NOMO-1 treated with DMSO at 0.1 percent for 48 hours (cell line): ENCODE measurements around the gene CEP78.

Experiments
- DNase-seq: peaks from one replicate; lab custom pipeline; 2025; ENCODE audit not compliant: unreplicated experiment; lab: John Stamatoyannopoulos, UW

The CEP78 gene

DNA sequence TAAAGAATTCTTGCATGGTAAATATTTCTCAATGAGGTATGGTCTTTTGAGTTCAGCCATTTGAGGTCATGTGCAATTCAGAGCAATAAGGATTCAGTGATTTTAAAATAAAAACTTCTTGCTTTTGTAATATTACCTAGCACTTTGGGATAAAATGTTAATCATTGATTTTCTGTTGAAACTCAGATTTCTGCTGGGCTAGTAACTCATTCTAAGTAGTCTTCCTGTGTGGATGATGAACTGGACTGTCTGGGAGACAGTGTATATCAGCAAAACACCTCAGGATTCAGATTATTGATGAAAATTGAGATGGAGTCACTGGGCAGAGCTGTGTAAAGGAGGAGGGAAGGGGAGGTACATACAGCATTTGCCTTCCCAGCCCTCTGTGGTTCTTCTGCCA, 50.2 kb downstream of the CEP78 start:
- no peak for DNase-seq

DNA sequence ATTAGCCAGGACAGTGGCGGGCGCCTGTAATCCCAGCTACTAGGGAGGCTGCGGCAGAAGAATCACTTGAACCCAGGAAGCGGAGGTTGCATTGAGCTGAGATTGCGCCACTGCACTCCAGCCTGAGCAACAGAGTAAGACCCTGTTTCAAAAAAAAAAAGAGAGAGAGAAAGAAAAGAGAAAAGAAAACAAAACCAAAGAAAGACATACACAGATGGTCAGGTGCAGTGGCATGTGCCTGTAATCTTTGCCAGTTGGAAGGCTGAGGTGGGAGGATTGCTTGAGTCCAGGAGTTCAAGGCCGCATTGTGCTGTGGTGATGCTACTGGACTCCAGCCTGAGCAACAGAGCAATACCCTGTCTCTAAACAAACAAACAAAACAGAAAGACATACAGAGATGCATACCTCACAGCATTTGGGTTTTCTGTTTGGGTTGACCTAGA, 51.1 kb downstream of the CEP78 start:
- no peak for DNase-seq

DNA sequence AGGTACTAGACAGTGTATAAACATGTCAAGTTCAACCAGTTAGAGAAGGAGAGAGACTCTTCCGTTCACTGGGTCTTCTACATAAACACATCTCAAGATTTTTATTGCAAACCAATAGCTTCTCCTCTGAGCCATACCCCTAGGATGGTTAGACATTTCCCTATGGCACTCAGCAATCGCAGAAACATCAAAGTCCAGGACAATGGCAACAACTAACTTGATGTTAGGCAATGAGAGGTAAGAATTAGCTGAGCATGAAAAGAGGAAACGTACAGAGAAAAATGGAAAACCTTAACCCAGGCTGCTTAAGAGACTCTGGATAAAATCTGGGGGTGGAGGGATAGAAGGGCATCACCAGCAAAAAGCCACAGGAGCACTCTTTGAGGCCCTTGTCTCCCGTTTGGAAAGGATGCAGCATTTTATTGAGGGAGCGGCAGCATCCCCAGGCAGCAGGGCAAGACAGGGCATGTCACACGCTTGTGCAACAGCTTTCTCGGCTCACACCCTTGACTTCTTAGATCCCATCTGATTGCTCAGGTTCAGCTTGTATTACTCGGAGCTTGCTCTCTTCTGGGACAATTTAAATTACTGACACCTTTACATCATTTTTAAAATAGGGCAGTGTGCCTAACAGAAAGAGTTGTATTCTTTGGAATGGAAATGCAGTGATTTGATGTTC, 52.5 kb downstream of the CEP78 start:
- DNase-seq, result peak; percentile 15

DNA sequence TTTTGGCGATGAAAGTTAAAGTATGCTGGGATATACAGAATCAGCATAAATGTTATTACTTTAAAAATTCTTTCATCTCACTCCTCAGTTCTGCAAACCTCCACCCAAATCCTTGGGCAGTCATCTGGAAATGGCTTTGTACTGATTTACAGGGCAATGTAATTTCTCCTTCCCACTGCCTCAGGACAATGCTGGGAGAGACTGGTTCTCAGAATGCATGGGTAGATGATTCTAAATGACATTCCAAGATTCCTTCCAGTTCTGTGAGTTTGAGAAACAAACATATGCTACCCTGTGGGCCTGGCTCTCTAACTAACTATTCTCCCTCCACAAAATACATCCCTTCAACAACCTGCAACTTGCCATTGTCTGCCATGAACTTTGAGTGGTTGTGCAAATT, 53.6 kb downstream of the CEP78 start:
- DNase-seq, result no peak

DNA sequence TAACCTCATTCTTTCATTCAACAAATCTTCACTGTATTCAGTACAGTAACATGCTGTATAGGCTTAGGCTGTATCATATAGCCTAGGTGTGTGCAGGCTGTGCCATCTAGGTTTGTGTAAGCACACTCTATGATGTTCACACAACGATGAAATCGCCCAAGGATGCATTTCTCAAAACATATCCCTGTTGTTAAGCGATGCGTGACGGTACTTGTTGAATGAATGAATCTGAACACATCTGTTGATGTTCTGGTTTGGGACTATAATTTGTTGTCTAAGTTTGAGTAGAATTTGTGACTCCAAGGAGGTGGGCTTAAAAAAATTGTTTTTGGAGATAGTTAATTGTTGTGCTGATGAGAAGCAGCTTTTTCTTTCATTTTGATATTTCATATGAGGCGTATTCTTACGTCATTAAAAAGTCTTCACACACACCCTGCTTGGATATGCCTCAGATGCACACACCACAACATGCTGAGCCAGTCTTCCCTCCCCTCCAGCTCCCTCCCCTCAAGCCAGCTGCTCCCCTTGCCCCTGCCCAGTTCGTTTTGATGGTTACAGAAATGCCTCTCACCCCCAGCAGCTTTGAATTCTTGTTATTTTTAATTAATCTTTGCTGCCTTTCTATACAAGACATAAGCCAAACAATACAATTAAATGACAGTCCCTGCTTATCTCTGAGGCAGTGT, 55.5 kb downstream of the CEP78 start:
- DNase-seq, result no peak

DNA sequence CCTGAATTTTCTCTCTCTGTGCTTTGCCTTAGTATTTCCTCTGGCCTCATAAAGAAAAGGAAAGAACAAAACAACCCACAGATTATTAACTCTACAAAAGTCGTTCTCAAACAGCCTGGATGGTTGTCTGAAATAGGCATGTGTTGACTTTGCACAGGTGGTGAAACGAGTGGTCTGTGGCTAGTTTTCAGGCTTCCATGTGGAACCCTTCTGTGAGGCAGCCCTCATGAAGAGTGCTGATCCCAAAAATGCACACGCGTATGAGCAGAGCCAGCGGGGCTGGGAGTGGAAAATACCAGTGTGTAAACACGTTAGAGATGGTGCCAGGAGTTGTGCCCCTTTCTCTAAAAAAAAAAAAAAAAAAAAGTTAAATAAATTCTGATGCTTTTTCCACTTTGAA, 56.2 kb downstream of the CEP78 start:
- no peak for DNase-seq

DNA sequence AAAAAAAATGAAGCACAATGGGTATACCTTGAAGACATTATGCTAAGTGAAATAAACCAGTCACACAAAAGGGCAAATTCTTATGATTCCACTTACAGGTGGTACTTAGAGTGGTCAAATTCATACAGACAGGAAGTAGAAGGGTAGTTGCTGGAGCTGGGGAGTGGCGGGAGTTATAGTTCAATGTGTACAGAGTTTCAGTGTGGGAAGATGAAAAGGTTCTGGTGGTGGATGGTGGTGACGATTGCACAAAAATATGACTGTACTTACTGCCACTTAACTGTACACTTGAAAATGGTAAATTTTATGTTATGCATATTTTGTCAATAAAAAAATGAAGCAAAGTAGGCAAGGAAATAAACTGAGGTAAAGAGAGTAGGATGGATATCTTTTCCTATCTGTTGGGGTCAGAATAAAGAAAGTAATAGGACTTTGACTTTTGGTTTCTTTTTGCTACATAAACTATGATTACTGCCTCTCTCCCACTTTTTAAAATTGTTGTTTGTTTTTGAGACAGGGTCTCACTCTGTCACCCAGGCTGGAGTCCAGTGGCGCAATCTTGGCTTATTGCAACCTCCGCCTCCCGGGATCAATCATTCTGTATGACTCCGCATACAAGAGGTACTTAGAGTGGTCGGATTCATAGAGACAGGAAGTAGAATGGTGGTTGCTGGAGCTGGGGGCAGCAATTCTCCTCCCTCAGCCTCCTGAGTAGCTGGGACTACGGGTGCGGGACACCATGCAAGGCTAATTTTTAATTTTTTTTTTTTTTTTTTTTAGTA, 57.0 kb downstream of the CEP78 start:
- peak; percentile 2 for DNase-seq

DNA sequence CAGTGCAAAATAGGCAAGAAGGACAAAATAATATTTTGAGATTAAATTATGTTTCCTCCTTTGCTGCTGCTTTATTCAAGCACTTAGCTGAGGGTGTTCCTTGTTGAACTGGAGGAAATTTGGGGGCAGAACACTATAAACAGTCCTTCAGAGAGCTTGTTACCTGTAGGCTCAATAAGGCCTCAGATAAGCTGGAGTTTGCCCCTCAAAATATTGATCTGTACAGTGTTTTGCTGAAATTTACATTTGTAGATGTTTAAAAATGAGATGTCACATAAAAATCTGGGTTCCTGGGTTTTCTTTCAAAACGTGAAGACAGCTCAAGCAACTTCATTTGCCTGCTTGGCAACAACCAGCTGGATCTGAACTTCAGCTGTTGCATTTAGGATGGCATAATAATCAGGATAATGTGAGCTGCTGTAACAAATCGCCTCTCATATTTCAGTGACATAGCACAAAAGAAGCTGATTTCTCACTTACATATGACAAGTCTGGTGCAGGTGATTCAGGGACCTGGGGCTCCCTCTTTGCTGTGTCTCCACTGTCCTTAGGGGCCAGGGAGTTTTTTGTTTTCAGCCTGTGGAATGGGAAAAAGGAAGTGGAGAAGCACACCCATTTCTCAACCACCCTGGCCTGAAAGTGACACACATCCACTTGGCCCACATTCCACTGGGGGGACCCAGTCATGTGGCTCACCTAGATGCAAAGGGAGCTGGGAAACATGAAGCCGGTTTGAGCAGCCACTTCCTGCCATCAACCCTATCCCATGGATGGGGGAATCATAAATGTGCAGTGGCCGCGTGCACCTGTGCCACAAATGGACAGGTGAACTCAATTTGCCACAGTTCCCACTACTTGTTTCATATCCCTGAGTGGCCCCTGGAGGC, 58.7 kb downstream of the CEP78 start:
- no peak for DNase-seq

DNA sequence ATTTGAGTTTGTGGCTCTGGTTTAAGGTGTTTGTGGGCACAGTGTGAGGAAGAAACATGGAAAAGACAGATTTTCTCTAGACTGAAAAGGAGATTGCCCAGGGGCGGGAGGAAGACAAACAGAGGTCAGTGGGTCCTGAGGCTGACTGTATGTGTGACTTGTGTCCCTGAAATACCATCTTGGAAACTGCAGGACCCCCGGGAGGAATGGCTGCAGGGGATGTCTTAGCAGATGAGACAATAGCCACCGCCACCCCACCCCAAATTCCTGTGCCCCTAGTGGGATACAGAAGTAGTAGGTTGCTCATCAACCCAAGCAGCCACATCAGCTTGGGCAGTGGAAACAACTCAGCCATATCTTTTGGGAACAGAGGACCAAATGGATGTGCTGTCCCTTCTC, 59.3 kb downstream of the CEP78 start:
- no peak for DNase-seq

DNA sequence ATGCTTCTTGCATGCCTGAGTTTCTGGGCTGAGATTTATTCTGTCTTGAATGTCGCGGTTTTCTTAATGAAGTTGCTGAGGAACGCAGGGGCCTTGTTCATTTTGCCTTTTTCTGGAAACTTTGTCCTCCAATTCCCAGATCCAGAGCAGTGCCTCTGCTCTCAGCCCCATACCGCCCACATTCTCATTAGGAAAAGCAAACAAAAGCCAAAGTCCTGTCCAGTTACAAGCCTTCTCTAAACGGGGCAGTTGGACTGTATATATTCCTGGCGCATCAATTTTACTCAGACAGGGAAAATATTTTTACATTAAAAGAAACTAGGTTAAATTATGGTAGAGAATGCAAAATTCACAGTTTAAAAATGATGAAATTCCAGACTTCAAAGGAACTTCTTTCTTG, 59.9 kb downstream of the CEP78 start:
- DNase-seq, result no peak

DNA sequence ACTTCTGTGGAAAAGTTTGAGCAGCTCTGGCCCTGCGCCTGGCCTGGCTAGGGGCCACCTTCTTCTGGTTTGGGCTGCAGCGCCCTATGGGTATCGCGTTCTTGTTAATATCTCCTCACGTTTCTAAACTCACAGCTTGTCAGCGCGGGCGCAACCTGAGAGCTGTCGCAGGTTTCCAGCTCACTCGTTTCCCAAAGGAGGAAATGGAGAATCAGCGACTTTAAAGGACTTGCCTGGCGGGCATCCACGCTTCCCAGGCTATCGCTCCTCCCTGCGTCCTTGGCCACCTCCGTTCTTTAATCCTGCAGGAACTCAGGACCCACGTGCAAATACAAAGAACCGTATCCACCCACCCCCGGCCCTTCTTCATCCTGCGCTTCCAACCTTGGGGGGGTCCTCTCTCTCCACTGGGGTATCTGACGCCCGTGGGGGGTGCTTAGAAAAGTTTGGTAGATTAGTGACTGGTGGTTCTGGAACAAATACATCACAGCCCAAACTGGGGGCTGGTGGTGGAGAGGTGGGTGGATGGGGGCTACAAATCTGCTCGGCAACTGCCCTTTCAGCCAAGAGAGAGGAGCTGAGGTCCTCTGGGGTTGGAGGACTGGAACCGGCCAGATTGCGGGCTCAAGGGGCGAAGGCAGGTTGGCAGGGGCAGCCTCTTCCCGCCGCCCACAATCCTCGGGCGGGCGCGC, 60.5 kb downstream of the CEP78 start:
- no peak for DNase-seq

DNA sequence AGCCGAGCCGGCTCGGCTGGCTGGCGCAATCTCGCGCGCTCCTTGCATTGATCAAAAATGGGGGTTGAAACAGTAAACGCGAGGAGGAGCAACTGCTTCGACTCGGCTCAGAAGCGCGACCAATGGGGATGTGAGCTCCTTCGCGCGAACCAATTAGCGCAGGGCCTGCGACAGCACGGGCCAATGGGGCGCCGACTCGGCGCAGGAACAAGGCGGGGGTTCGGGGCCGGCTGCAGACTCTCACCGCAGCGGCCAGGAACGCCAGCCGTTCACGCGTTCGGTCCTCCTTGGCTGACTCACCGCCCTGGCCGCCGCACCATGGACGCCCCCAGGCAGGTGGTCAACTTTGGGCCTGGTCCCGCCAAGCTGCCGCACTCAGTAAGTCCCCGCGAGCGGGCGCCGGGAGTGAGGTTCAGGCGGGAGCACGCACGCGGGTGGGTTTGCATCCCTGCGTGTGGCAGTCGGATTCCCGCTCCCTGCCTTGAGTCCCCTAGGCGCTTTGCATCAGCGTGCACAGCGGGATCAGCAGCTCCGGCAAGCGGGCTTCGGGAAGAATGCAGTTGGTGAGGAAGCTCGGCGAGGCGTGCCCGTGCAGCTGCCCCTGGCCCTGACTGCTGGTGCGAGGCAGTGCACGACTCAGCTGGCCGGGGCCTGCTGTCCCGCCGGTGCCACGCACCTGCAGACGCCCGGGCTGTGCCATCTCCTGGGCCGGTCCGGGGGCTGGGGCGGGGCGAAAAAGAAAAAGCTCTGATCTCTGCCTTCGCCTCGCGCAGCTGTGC, 61.2 kb downstream of the CEP78 start, which contains the start of gene PSAT1:
PSAT1 (plus strand) TSS at position 233 of the 779 bp plus-strand sequence; CDS start at position 319, 86 bp downstream.
- peak; percentile 70 for DNase-seq

DNA sequence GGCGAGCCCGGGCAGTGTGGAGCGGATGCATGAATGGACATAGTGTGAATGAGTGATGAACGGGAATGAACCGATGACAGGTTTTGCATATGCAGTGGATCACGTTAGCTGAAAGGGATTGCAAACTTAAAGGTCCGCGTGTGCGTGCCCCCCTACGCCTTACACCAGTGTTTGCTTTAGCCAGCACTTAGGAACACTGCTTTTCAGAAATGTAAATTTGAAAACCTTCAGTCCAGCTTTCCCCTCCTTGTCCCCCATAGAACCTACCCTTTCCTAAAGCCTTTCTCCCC, 61.7 kb downstream of the CEP78 start:
- DNase-seq, result no peak

DNA sequence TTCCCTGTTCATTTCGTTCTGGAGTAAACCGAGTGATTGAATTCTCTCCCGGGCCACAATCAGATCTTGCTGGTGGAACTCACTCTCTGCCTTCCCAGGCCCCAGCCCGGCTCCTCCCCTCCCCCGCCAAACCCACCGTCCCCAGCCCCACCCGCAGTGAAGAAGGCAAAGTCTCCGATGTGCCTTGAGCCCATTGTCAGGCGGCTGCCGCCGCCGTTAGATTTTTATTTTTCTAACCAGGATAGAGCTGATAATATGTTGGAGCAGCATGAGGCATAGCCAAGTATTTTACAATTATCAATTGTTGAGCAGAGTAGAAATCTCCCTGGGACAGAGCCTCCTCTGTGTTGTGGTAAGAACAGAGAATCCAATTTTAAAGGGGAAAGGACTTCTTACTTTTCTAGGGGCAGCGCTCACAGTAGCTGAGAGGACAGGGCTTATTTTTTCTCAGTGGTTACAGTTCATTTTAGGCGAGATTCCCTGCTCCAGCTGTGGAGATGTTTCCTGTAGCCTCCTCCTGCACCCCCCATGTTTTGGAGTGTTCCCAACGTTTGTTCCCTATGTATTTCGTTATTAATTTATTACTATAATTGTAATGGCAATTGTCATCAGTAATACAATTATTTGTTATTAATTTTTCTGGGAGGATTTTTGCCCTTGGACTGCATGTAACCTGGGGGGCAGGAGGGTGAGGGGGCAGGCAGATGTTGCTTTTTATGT, 62.3 kb downstream of the CEP78 start:
- no peak for DNase-seq

DNA sequence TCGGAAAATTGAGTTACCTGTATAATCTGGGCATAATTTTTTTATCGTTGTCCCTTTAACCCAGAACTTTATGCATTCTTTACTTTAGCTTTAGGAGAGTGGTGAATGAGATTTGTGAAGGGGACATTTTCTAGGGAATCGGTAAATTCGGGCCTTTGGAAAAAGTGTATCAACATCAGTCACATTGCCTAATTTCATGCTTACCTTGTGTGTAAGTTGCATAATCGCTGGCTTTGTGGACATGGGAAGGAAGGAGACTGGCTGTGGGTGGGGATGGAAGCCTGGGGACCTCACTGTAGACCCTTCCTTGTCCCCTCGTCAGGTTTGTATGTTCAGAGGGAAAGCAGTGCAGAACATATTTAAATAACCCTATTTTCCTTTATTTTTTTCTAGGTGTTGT, 64.3 kb downstream of the CEP78 start:
- no peak for DNase-seq

DNA sequence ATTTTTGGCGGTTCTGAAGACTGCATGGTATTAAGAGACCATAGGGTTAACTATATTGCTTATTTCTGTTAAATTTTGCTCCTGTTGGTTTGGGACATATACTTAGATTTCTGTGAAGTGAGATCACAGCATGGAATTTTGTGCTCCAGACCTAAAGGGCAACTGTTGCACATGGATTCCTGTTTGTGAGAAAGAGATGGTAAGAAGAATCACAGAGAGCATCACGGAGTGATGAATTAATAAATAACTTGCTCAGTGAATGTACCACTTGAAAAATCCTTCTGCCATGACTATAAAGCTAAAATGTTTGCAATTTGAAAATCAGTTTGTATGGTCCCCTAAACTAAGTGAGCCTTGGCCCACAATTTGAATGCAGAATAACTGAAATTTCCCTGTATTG, 65.6 kb downstream of the CEP78 start:
- DNase-seq, result no peak

DNA sequence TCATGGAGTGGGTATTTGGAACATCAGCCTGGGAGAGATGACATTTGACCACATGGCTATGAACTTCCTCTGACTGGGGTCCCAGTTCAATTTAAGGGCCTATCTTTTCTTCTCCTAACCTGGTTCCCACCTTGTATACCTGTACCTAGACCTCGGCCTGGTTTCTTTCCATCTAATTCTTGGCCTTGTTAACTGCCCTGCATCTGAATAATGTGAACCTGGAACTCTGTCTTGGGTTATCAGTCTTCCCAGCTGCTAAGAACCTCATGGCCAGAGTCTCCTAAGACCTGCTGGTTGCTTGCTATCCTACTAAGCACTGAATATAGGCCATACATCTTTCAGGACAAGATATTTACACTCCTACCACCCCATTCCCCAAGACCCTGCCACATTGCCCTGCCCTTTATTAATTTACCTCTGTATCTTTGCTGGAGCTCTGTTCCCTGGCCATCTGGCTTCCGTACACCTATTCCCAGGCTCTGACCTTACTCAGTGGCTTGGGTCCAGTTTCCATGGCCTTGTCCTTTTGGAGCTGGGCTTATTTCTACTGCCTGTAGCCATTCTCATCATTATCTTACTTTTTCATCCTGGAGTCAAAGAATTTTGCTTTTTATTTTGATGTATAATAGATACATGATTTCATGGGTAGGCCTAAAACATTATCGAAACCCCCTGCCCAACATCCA, 67.6 kb downstream of the CEP78 start:
- DNase-seq, result no peak

DNA sequence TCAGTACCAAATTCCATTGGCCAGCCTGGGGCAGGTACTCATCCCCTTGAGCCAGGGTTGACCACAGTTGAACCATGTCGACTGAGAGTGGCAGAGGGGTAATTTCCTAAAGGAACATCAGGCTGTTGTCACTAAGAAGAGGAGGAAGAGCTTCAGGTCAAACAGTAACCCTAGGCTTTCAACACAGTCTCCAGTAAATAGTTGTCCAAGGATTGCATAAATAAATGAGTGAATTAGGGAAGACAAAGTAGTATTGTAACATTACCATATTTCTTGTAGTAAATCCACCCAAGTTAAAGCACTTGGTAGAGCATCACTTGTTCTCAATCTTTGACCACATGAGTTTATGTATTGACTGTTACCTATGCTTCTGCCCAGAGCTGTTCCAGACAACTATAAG, 68.5 kb downstream of the CEP78 start:
- DNase-seq, result no peak
